Urinary bladder (tissue), 4 donors: ENCODE data around the gene CCNT2. TPM values are rescaled to one million over a fixed set of nuclear protein-coding genes. Genes with fewer than 3 reads are reported as not detected.
"Not testable (repeated sequence)": the region's sequence is repeated elsewhere in the genome, so short reads cannot be mapped to it uniquely, and the experiment has no call there.

Experiments
- DNase-seq: peaks from one replicate; pipeline ENCODE4 v3.0.0-alpha.2; 2015; ENCODE audit errors: extremely low spot score
- H3K27ac ChIP-seq: one replicate; pipeline ENCODE4 v1.5.1; 2013; ENCODE audit warnings: low read depth, mild to moderate bottlenecking, moderate library complexity
- H3K36me3 ChIP-seq: one replicate; pipeline ENCODE4 v1.6.1; 2013; ENCODE audit warnings: mild to moderate bottlenecking, moderate library complexity; ENCODE audit not compliant: insufficient read depth
- H3K4me1 ChIP-seq: one replicate; pipeline ENCODE4 v1.6.1; 2013; ENCODE audit warnings: mild to moderate bottlenecking, moderate library complexity; ENCODE audit not compliant: insufficient read depth
- H3K4me3 ChIP-seq: one replicate; pipeline ENCODE4 v1.5.1; 2013; ENCODE audit warnings: low read depth, low read length
- WGBS: extraction: QIAGEN DNeasy Blood & Tissue Kit; methylation state at CpG from one replicate; pipeline ENCODE4 v1.1.7; 2013; 5-methylcytosine and 5-hydroxymethylcytosine counted together
- polyA plus RNA-seq: library from polyadenylated mRNA; stranded (reverse); fragments of 200-250 nt; gene quantifications from one replicate; pipeline ENCODE4 v1.2.3, GENCODE V29; 2013
- total RNA-seq: library from RNA; depleted of rRNA; stranded (reverse); fragments of >200 nt; gene quantifications from one replicate; pipeline ENCODE4 v1.2.3, GENCODE V29; 2014
- donor health status: healthy with polysubstance abuse.
- donor health status: healthy.

CCNT2 gene
- 104 TPM for total RNA-seq
- polyA plus RNA-seq = 14.8 TPM

GRCh38 chr2:134918526-134919340 lies at the start of gene CCNT2:
CCNT2 (plus strand) TSS chr2:134918822; CDS start chr2:134918855, 33 bp downstream.
- Histone ChIP-seq H3K4me1 (peaks cover 2% of the 10 kb centered on the region), H3K36me3 (no peaks in the 10 kb centered on the region), H3K4me3 (peak within 1 kb of the TSS; percentile 98), H3K27ac (peak within 1 kb of the TSS; percentile 99)
- WGBS = under 1% methylated on average over 81 of the region's 83 CpGs
- peak; percentile 98 for DNase-seq

- DNase-seq = no peak
- Histone ChIP-seq H3K36me3 (no peaks in the 10 kb centered on the region), H3K27ac (no peak overlapping the region), H3K4me3 (no peak overlapping the region), H3K4me1 (no peaks in the 10 kb centered on the region)
- 79% methylated on average over 8 of the region's 8 CpGs for WGBS
Observed at GRCh38 chr2:134869946-134870736, 48.5 kb upstream of the CCNT2 start.

GRCh38 chr2:134873152-134873551 lies 45.5 kb upstream of the CCNT2 start:
- Histone ChIP-seq H3K36me3 (no peaks in the 10 kb centered on the region), H3K27ac (no peak overlapping the region), H3K4me1 (no peaks in the 10 kb centered on the region), H3K4me3 (no peak overlapping the region)
- DNase-seq = no peak
- 94% methylated on average over 2 of the region's 2 CpGs for WGBS

- no peak for DNase-seq
- Histone ChIP-seq H3K27ac (no peak overlapping the region), H3K4me1 (no peaks in the 10 kb centered on the region), H3K36me3 (no peaks in the 10 kb centered on the region), H3K4me3 (no peak overlapping the region)
- WGBS = 44% methylated on average over 1 of the region's 1 CpG
Observed at GRCh38 chr2:134875309-134875708, 43.3 kb upstream of the CCNT2 start.

- Histone ChIP-seq H3K4me1 (no peaks in the 10 kb centered on the region), H3K4me3 (no peak overlapping the region), H3K27ac (no peak overlapping the region), H3K36me3 (no peaks in the 10 kb centered on the region)
- no peak for DNase-seq
Observed at GRCh38 chr2:134882773-134883172, 35.8 kb upstream of the CCNT2 start.

GRCh38 chr2:134883552-134884293 lies 34.9 kb upstream of the CCNT2 start:
- Histone ChIP-seq H3K27ac (no peak overlapping the region), H3K4me3 (no peak overlapping the region), H3K4me1 (no peaks in the 10 kb centered on the region), H3K36me3 (no peaks in the 10 kb centered on the region)
- WGBS = 97% methylated on average over 3 of the region's 3 CpGs
- no peak for DNase-seq

- no peaks in the 10 kb centered on the region for H3K4me1 ChIP-seq
- DNase-seq = no peak
- H3K4me3 ChIP-seq = no peak overlapping the region
- no peak overlapping the region for H3K27ac ChIP-seq
- H3K36me3 ChIP-seq = no peaks in the 10 kb centered on the region
Observed at GRCh38 chr2:134884435-134884834, 34.2 kb upstream of the CCNT2 start.

GRCh38 chr2:134892282-134893035 lies 26.2 kb upstream of the CCNT2 start:
- WGBS = 93% methylated on average over 1 of the region's 1 CpG

GRCh38 chr2:134897932-134898331 lies 20.7 kb upstream of the CCNT2 start:
- Histone ChIP-seq H3K4me3 (no peak overlapping the region), H3K27ac (no peak overlapping the region), H3K4me1 (no peaks in the 10 kb centered on the region), H3K36me3 (no peaks in the 10 kb centered on the region)
- DNase-seq = no peak

More at GRCh38 chr2:134892282-134893035, 26.2 kb upstream of the CCNT2 start:
- Histone ChIP-seq H3K4me1 (no peaks in the 10 kb centered on the region), H3K36me3 (no peaks in the 10 kb centered on the region), H3K27ac (no peak overlapping the region), H3K4me3 (no peak overlapping the region)
- DNase-seq = no peak

GRCh38 chr2:134899204-134899603 lies 19.4 kb upstream of the CCNT2 start:
- H3K4me3 ChIP-seq = no peak overlapping the region
- no peak overlapping the region for H3K27ac ChIP-seq
- no peaks in the 10 kb centered on the region for H3K4me1 ChIP-seq
- no peak for DNase-seq
- H3K36me3 ChIP-seq = no peaks in the 10 kb centered on the region

- Histone ChIP-seq H3K36me3 (no peaks in the 10 kb centered on the region), H3K4me3 (no peak overlapping the region), H3K27ac (no peak overlapping the region), H3K4me1 (no peaks in the 10 kb centered on the region)
- DNase-seq = no peak
- 91% methylated on average over 1 of the region's 1 CpG for WGBS
Observed at GRCh38 chr2:134900151-134900550, 18.5 kb upstream of the CCNT2 start.

GRCh38 chr2:134903701-134904100 lies 14.9 kb upstream of the CCNT2 start:
- H3K4me1 ChIP-seq, H3K4me3 ChIP-seq, DNase-seq, H3K27ac ChIP-seq, H3K36me3 ChIP-seq: not testable (repeated sequence)
- 89% methylated on average over 13 of the region's 13 CpGs for WGBS

GRCh38 chr2:134905168-134905567 lies 13.5 kb upstream of the CCNT2 start:
- Histone ChIP-seq H3K36me3 (no peaks in the 10 kb centered on the region), H3K4me1 (no peaks in the 10 kb centered on the region), H3K27ac (no peak overlapping the region), H3K4me3 (no peak overlapping the region)
- no peak for DNase-seq
- 98% methylated on average over 2 of the region's 2 CpGs for WGBS
